SU-DHL-6 (cell line): ENCODE data around the gene TMEM273.

Experiments
- H2AFZ ChIP-seq: fragments of 200-600 bp; sonication (generic); 2 replicates; pipeline ENCODE4 v1.6.1; 2014; ENCODE audit warnings: low read depth, mild to moderate bottlenecking, moderate library complexity, mixed read lengths, antibody characterized with exemption, low read length; ENCODE audit not compliant: severe bottlenecking
- H3F3A ChIP-seq: fragments of 200-600 bp; shearing (Covaris generic); 2 replicates; pipeline ENCODE4 v1.6.0; 2016; ENCODE audit warnings: antibody characterized with exemption, mild to moderate bottlenecking; ENCODE audit not compliant: insufficient read depth
- H3K27ac ChIP-seq: fragments of 200-600 bp; sonication (generic); 2 replicates; pipeline ENCODE4 v1.5.1; 2016; ENCODE audit warnings: low read depth, mild to moderate bottlenecking, low read length, moderate library complexity, mixed read lengths
- H3K27me3 ChIP-seq: fragments of 200-600 bp; sonication (generic), shearing (Covaris generic); 2 replicates; pipeline ENCODE4 v1.6.0; 2014; ENCODE audit warnings: mild to moderate bottlenecking, low read length
- H3K36me3 ChIP-seq: fragments of 200-600 bp; sonication (generic); 2 replicates; pipeline ENCODE4 v1.6.1; 2014; ENCODE audit warnings: mild to moderate bottlenecking, low read length, mixed read lengths
- H3K4me2 ChIP-seq: fragments of 300-600, 200-600 bp; shearing (Covaris generic), sonication (generic); 2 replicates; pipeline ENCODE4 v1.6.0; 2014; ENCODE audit warnings: low read length, low read depth, mild to moderate bottlenecking; ENCODE audit not compliant: poor library complexity, severe bottlenecking
- H3K4me3 ChIP-seq: fragments of 200-600 bp; sonication (generic); 2 replicates; pipeline ENCODE4 v1.5.1; 2014; ENCODE audit warnings: antibody characterized with exemption, low read length, mild to moderate bottlenecking, mixed read lengths; ENCODE audit not compliant: insufficient read depth, poor library complexity, severe bottlenecking
- H3K79me2 ChIP-seq: fragments of 200-600 bp; sonication (generic); 2 replicates; pipeline ENCODE4 v1.6.1; 2014; ENCODE audit warnings: mild to moderate bottlenecking, low read length, moderate library complexity; ENCODE audit not compliant: insufficient read depth
- H3K9ac ChIP-seq: fragments of 200-600 bp; sonication (generic); 2 replicates; pipeline ENCODE4 v1.7.0; 2014; ENCODE audit warnings: mild to moderate bottlenecking, low read length
- H3K9me2 ChIP-seq: fragments of 200-600 bp; sonication (generic); replicated peaks from 2 replicates; pipeline ENCODE4 v1.6.1; 2014; ENCODE audit warnings: low read length; ENCODE audit not compliant: insufficient read depth
- H3K9me3 ChIP-seq: fragments of 200-600 bp; sonication (generic); 2 replicates; pipeline ENCODE4 v1.6.1; 2014; ENCODE audit warnings: low read length, mixed read lengths; ENCODE audit not compliant: insufficient read depth
- H4K20me1 ChIP-seq: fragments of 200-600 bp; sonication (generic); 2 replicates; pipeline ENCODE4 v1.6.1; 2014; ENCODE audit warnings: low read depth, mild to moderate bottlenecking, antibody characterized with exemption, low read length, moderate library complexity, mixed read lengths
- EZH2phosphoT487 ChIP-seq: fragments of 200-600 bp; sonication (generic), shearing (Covaris generic); conservative IDR thresholded peaks from 2 replicates; pipeline ENCODE4 v1.6.1; 2018; ENCODE audit warnings: mild to moderate bottlenecking, antibody characterized with exemption, low read length, moderate library complexity, mixed read lengths
- TF ChIP-seq, protein P1 (sequence below): fragments of 200-600 bp; sonication (generic); IDR thresholded peaks from one replicate; pipeline ENCODE4 v1.5.1; 2017; ENCODE audit warnings: antibody characterized with exemption, mild to moderate bottlenecking, low read length, moderate library complexity; ENCODE audit not compliant: insufficient read depth, poor library complexity, severe bottlenecking

The TMEM273 gene

GRCh38 chr10:49178489-49179471, 9.4 kb downstream of the TMEM273 start:
- H3K4me3 ChIP-seq: no peak overlapping the region
- no peaks in the 10 kb centered on the region for H3K27me3 ChIP-seq
- no peak overlapping the region for H3K27ac ChIP-seq
- H3K79me2 ChIP-seq: no peaks in the 10 kb centered on the region
- no peak for TF ChIP-seq EZH2phosphoT487
- TF ChIP-seq, protein P1, sequence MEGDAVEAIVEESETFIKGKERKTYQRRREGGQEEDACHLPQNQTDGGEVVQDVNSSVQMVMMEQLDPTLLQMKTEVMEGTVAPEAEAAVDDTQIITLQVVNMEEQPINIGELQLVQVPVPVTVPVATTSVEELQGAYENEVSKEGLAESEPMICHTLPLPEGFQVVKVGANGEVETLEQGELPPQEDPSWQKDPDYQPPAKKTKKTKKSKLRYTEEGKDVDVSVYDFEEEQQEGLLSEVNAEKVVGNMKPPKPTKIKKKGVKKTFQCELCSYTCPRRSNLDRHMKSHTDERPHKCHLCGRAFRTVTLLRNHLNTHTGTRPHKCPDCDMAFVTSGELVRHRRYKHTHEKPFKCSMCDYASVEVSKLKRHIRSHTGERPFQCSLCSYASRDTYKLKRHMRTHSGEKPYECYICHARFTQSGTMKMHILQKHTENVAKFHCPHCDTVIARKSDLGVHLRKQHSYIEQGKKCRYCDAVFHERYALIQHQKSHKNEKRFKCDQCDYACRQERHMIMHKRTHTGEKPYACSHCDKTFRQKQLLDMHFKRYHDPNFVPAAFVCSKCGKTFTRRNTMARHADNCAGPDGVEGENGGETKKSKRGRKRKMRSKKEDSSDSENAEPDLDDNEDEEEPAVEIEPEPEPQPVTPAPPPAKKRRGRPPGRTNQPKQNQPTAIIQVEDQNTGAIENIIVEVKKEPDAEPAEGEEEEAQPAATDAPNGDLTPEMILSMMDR: no peak
- H3K9me2 ChIP-seq: no peaks in the 10 kb centered on the region
- no peak overlapping the region for H2AFZ ChIP-seq
- H3K36me3 ChIP-seq: no peaks in the 10 kb centered on the region
- H3K9ac ChIP-seq: no peak overlapping the region
- H4K20me1 ChIP-seq: no peaks in the 10 kb centered on the region
- no peaks in the 10 kb centered on the region for H3K9me3 ChIP-seq
- no peaks in the 10 kb centered on the region for H3F3A ChIP-seq
- no peak overlapping the region for H3K4me2 ChIP-seq

DNA sequence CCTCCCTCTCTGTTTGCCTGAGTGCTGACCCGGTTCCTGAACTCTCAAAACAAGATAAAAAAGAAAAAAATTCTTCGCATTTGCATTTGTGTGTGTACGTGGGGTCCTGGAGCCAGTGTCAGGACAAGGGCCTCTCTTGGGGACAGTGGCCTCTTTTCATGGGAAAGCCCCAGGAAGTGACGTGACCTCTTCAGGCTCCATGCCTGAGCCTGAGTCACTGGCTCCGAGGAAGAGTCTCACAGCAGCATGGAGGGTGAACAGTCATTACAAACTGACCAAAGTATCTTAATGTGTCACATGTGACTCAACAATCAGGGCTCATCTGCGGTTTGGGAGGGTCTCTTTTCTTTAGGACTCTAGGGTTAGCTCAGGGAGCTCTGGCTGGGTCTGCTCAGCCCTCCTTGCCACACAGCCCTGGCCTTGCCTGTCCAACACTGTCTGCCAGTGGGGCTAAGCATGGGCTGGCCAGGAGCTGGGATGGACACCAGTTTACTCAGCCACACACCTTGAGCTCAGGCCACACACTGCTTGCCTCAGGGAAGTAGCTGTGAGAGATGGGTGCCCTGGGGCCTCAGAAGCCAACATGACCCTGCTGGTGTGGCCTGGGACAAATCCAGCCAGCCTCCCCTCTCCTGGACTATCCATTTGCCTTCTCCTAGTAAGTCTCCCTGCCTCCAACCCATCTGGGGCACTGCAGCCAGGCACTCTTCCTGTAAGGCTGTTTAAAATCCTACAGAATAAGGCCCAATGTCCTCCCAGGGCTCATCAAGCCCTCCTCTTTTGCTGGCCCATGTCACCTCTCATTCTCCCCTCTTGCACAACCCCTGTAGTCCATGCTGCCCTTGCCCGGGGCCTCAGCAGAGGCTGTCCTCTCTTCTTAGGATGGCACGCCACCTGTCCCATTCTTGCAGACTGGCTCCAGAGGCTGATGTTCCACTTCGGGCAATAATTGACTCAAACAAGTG, 10.5 kb downstream of the TMEM273 start:
- no peaks in the 10 kb centered on the region for H3K36me3 ChIP-seq
- H3F3A ChIP-seq: no peaks in the 10 kb centered on the region
- H3K9ac ChIP-seq: no peak overlapping the region
- no peak overlapping the region for H3K4me3 ChIP-seq
- no peak overlapping the region for H2AFZ ChIP-seq
- H3K9me2 ChIP-seq: no peaks in the 10 kb centered on the region
- H3K27me3 ChIP-seq: no peaks in the 10 kb centered on the region
- no peaks in the 10 kb centered on the region for H4K20me1 ChIP-seq
- H3K9me3 ChIP-seq: no peaks in the 10 kb centered on the region
- H3K79me2 ChIP-seq: no peaks in the 10 kb centered on the region
- TF ChIP-seq EZH2phosphoT487: no peak
- TF ChIP-seq, protein P1: no peak
- no peak overlapping the region for H3K4me2 ChIP-seq
- H3K27ac ChIP-seq: no peak overlapping the region

- Histone ChIP-seq H3K4me2 (no peak overlapping the region), H3K27ac (no peak overlapping the region)
Observed at GRCh38 chr10:49176310-49177268, 11.6 kb downstream of the TMEM273 start.

More at GRCh38 chr10:49176310-49177268, 11.6 kb downstream of the TMEM273 start:
- no peak for TF ChIP-seq EZH2phosphoT487
- TF ChIP-seq, protein P1: no peak
- Histone ChIP-seq H3K9me3 (no peaks in the 10 kb centered on the region), H3K27me3 (no peaks in the 10 kb centered on the region), H3K36me3 (no peaks in the 10 kb centered on the region), H3K4me3 (no peak overlapping the region), H3F3A (no peaks in the 10 kb centered on the region), H3K9ac (no peak overlapping the region), H2AFZ (no peak overlapping the region), H3K9me2 (no peaks in the 10 kb centered on the region), H3K79me2 (no peaks in the 10 kb centered on the region), H4K20me1 (no peaks in the 10 kb centered on the region)
